Esophagus squamous epithelium (tissue), 5 donors: ENCODE results near the gene DLGAP1. TPM values are rescaled to one million over a fixed set of nuclear protein-coding genes. Genes with fewer than 3 reads are reported as not detected.

ENCODE experiments used
- DNase-seq: peaks from one replicate; lab custom pipeline; 2025; lab: John Stamatoyannopoulos, UW
- H3K27ac ChIP-seq, 4 donors: fragments of 200-600 bp; sonication (generic); one replicate each; pipeline ENCODE4 v1.5.1; 2016 to 2019; ENCODE audit warnings: mild to moderate bottlenecking in 1 of 4
- H3K27me3 ChIP-seq, 4 donors: fragments of 200-600 bp; sonication (generic); 1 replicate in 3 of 4; 2 replicates in 1 of 4; pipeline versions ENCODE4 v1.5.1 to v1.6.0; 2017 to 2021; ENCODE audit warnings: antibody characterized with exemption in 1 of 4
- H3K36me3 ChIP-seq, 3 donors: fragments of 200-600 bp; sonication (generic); one replicate each; pipeline ENCODE4 v1.5.1; 2016 to 2019
- H3K4me1 ChIP-seq, 3 donors: fragments of 200-600 bp; sonication (generic); one replicate each; pipeline ENCODE4 v1.5.1; 2017 to 2019
- H3K4me3 ChIP-seq, 4 donors: fragments of 200-600 bp; sonication (generic); 1 replicate in 3 of 4; 2 replicates in 1 of 4; pipeline ENCODE4 v1.5.1; 2016 to 2019; ENCODE audit warnings: mild to moderate bottlenecking in 2 of 4, moderate library complexity in 1 of 4
- H3K9me3 ChIP-seq, 3 donors: fragments of 200-600 bp; sonication (generic); one replicate each; pipeline ENCODE4 v1.5.1; 2016 to 2019
- POLR2A ChIP-seq, 4 donors: fragments of 450-650 bp; IDR thresholded peaks; one replicate each; pipeline ENCODE4 v1.6.1; 2017; ENCODE audit warnings: antibody characterized with exemption in 4 of 4, mild to moderate bottlenecking in 4 of 4, moderate library complexity in 3 of 4
- WGBS, 2 donors: methylation state at CpG; one replicate each; pipeline ENCODE4 v1.1.5; 2018; 5-methylcytosine and 5-hydroxymethylcytosine counted together
- intact Hi-C: fragments of 100-400 bp; cut with DNase I; formaldehyde crosslinking; loops from one replicate; pipeline ENCODE4 v1.15.0; 2022
- total RNA-seq, 4 donors: library from RNA; depleted of rRNA; stranded (reverse); fragments of >200 nt; gene quantifications; one replicate each; pipeline ENCODE4 v1.1.0, GENCODE V29; 2016
- TF ChIP-seq, protein P1 (sequence below), 6 experiments: fragments of 450-650 bp in 4 of 6; fragments of 200-600 bp in 2 of 6; sonication (generic) in 2 of 6; IDR thresholded peaks; one replicate each; pipeline ENCODE4 v1.5.1; 2016 to 2019; ENCODE audit warnings: antibody characterized with exemption in 6 of 6, mild to moderate bottlenecking in 4 of 6, moderate library complexity in 4 of 6
- donor health status: DM: yes; HTN: yes; CAD: no.

DLGAP1 gene
- total RNA-seq, 4 donors from 2014 or later: 0.09 to 1.5 (median 0.52) TPM

GRCh38 chr18:4260107-4260506 lies 195.0 kb downstream of the DLGAP1 start:
- Histone ChIP-seq H3K27ac (no peak overlapping the region), H3K27me3 (no peaks in the 10 kb centered on the region), H3K4me3 (no peak overlapping the region), H3K36me3 (no peaks in the 10 kb centered on the region), H3K4me1 (peaks cover 0 to 6% (median 0%) of the 10 kb centered on the region in 3 donors), H3K9me3 (no peaks in the 10 kb centered on the region)
- intact Hi-C loops: no loop called here
- TF ChIP-seq, protein P1, sequence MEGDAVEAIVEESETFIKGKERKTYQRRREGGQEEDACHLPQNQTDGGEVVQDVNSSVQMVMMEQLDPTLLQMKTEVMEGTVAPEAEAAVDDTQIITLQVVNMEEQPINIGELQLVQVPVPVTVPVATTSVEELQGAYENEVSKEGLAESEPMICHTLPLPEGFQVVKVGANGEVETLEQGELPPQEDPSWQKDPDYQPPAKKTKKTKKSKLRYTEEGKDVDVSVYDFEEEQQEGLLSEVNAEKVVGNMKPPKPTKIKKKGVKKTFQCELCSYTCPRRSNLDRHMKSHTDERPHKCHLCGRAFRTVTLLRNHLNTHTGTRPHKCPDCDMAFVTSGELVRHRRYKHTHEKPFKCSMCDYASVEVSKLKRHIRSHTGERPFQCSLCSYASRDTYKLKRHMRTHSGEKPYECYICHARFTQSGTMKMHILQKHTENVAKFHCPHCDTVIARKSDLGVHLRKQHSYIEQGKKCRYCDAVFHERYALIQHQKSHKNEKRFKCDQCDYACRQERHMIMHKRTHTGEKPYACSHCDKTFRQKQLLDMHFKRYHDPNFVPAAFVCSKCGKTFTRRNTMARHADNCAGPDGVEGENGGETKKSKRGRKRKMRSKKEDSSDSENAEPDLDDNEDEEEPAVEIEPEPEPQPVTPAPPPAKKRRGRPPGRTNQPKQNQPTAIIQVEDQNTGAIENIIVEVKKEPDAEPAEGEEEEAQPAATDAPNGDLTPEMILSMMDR (IDR thresholded peaks at IDR 0.05): no peak
- no peak for TF ChIP-seq POLR2A (IDR thresholded peaks at IDR 0.05)
- no peak for DNase-seq
- WGBS, 2 donors: 77 to 80% methylated on average over 3 of the region's 3 CpGs

DNA sequence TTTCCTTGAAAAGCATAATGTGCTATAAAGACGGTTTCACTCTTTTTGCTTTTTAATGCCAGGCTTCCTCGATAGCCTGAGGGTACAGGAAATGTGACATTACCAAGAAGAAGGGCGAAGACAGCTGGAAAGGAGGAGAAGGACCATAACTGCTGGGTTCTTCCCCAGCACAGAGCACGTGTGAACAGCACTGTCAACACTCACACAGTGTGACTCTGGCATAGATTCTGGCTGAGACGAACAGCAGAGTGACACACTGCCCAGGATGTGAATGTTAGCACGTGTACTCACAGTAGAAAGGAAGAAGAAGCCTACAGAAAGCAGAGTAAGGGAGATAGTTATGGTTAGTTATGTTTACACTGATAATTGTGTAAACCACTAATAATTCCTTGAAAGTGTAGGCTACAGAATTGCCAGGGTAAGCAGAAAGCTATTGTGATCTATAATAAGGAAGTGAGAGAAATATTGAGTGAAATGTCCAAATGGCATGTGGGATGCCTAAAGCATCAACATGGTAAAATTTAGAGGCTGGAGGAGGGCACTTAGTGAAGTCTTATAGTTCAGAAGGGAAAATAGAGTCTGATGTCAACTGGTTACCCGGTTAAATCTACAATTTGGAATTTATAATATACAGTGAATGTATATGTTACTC lies 198.2 kb downstream of the DLGAP1 start:
- Histone ChIP-seq H3K36me3 (no peaks in the 10 kb centered on the region), H3K9me3 (no peaks in the 10 kb centered on the region), H3K27me3 (no peaks in the 10 kb centered on the region), H3K4me3 (no peak overlapping the region), H3K4me1 (no peaks in the 10 kb centered on the region), H3K27ac (no peak overlapping the region)
- TF ChIP-seq, protein P1 (IDR thresholded peaks at IDR 0.05): no peak
- TF ChIP-seq POLR2A (IDR thresholded peaks at IDR 0.05): no peak
- intact Hi-C loops: no loop called here
- 63 to 64% methylated on average over 7 of the region's 7 CpGs for WGBS, 2 donors
- no peak for DNase-seq

DNA sequence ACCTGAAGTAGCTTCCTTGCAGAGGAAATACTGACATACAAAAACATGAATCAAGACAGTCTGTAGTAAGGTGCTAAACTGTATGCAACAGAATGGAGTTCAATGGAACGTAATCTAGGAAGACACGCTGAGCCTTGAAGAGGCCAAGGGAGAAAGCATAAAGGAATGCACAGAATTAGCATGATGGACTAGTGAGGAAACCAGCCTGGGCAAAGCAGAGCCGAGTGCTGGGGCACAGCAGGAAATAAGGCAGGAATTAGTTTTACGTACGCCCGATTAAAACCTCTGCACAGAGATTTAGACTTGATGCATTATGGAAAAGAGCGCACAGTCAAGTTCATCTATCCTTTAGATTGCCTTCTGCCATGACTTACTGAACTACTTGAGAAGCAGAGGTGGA lies 200.3 kb downstream of the DLGAP1 start:
- H3K4me1 ChIP-seq: no peaks in the 10 kb centered on the region
- no peak for DNase-seq
- no peak overlapping the region for H3K27ac ChIP-seq
- intact Hi-C loops: no loop called here
- no peak overlapping the region for H3K4me3 ChIP-seq
- no peaks in the 10 kb centered on the region for H3K9me3 ChIP-seq
- WGBS, 2 donors: 70 to 76% methylated on average over 7 of the region's 7 CpGs
- no peaks in the 10 kb centered on the region for H3K27me3 ChIP-seq
- H3K36me3 ChIP-seq: no peaks in the 10 kb centered on the region
- no peak for TF ChIP-seq POLR2A (IDR thresholded peaks at IDR 0.05)
- TF ChIP-seq, protein P1 (IDR thresholded peaks at IDR 0.05): no peak

DNA sequence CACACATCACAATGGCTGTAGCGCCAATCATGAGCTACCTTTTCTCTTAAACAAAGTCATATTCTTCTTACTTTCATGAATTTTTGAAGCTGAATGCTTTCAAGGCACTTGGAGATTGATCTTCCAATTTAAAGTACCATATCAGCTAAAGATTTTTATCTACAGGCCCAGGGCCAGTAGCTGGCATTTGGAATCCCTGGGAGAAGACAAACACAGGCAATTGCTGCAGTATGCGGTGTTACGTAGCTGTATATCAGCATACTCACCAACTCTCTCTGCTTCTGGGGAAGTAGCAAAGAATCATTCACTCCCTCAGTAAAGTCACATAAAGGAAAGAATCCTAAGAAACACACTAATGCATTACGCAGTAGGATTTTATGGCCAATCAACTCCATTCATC lies 202.3 kb downstream of the DLGAP1 start:
- H3K4me3 ChIP-seq: no peak overlapping the region
- DNase-seq: no peak
- no peaks in the 10 kb centered on the region for H3K4me1 ChIP-seq
- intact Hi-C loops: no loop called here
- H3K27me3 ChIP-seq: no peaks in the 10 kb centered on the region
- H3K27ac ChIP-seq: no peak overlapping the region
- no peaks in the 10 kb centered on the region for H3K9me3 ChIP-seq
- 89 to 97% methylated on average over 4 of the region's 4 CpGs for WGBS, 2 donors
- no peak for TF ChIP-seq POLR2A (IDR thresholded peaks at IDR 0.05)
- TF ChIP-seq, protein P1 (IDR thresholded peaks at IDR 0.05): no peak
- no peaks in the 10 kb centered on the region for H3K36me3 ChIP-seq

DNA sequence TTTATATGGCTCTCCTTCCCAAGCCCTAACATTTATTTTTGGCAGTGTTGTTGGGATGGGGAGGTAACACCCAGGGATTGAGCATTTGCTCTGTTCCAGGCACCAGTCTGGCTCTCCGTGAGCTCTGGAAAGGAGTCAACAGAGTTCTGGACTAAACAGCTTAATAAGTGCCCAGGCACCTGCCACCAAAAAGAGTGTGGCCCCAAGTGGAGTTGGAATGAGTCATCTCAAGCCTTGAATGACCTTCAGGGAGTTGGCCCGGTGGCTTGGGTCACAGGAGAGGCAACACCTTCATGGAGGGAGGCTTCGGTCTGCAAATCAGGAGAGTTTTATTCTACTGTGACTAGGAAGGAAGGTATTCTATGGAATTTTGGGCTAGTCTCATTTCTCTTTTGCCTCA lies 203.2 kb downstream of the DLGAP1 start:
- H3K27ac ChIP-seq: no peak overlapping the region
- DNase-seq: no peak
- H3K36me3 ChIP-seq: no peaks in the 10 kb centered on the region
- WGBS, 2 donors: 67 to 82% methylated on average over 2 to 3 of the region's 3 CpGs
- intact Hi-C loops: no loop called here
- no peaks in the 10 kb centered on the region for H3K9me3 ChIP-seq
- no peaks in the 10 kb centered on the region for H3K27me3 ChIP-seq
- no peak overlapping the region for H3K4me3 ChIP-seq
- TF ChIP-seq POLR2A (IDR thresholded peaks at IDR 0.05): no peak
- TF ChIP-seq, protein P1 (IDR thresholded peaks at IDR 0.05): no peak
- H3K4me1 ChIP-seq: no peaks in the 10 kb centered on the region
